HUDEP-2 (cell line): ENCODE results near the gene SMIM45.

Experiments
- DNase-seq, 76 experiments: peaks; one replicate each; lab custom pipeline; 2025; ENCODE audit not compliant: unreplicated experiment in 76 of 76; lab: John Stamatoyannopoulos, UW

Gene SMIM45

DNA sequence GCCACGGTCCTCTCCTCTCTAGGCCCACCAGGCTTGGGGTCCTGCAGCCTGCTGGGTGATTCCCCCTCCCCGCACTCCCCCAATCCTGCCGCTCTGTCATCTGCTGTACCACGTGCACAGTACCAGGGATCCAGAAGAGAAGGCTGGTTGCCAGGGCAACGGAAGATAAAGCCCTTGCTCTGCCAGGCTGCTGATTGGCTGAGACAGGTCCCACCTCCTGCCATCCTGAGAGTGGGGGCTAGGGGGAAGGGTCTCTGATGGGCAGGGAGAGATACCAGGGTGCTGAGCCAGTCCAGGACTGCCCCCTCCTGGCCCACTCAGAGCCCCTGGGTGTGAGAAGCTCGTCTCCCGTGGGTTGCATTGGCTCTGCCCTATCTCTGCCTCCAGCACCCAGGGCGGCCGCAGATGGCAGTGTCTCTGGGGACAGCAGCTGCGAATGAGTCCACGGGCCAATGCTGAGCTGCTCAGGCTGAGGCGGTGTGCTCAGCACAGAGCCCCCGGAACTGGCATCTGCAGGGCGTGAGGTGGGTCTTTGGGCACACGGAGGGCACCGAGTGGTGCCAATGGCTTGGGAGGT lies at the start of gene SMIM45:
Gene SMIM45 (plus strand): TSS at position 253 of the 577 bp plus-strand sequence.
- DNase-seq = peak in 2 of 76 experiments; percentile 7 to 26

DNA sequence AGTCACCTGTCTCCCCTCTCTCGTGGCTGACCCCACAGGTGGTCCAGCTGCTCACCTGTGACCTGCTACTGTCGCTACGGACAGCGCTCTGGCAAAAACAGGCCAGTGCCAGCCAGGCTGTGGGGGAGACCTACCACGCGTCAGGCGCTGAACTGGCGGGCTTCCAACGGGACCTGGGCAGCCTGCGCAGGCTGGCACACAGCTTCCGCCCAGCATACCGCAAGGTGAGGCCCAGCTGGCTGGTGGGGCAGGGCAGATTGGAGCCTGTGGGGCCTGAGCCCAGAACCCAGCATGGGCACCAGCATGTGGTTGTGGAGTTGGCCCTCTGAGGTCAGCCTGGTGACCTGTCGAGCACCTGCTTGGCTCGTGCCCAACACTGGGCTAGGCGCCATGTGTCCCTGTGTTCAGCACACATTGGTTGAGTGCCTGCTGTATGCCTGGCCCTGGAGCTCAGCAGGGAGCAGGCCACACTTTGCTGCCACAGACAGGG lies 49.0 kb upstream of the SMIM45 start:
- DNase-seq = no peak

DNA sequence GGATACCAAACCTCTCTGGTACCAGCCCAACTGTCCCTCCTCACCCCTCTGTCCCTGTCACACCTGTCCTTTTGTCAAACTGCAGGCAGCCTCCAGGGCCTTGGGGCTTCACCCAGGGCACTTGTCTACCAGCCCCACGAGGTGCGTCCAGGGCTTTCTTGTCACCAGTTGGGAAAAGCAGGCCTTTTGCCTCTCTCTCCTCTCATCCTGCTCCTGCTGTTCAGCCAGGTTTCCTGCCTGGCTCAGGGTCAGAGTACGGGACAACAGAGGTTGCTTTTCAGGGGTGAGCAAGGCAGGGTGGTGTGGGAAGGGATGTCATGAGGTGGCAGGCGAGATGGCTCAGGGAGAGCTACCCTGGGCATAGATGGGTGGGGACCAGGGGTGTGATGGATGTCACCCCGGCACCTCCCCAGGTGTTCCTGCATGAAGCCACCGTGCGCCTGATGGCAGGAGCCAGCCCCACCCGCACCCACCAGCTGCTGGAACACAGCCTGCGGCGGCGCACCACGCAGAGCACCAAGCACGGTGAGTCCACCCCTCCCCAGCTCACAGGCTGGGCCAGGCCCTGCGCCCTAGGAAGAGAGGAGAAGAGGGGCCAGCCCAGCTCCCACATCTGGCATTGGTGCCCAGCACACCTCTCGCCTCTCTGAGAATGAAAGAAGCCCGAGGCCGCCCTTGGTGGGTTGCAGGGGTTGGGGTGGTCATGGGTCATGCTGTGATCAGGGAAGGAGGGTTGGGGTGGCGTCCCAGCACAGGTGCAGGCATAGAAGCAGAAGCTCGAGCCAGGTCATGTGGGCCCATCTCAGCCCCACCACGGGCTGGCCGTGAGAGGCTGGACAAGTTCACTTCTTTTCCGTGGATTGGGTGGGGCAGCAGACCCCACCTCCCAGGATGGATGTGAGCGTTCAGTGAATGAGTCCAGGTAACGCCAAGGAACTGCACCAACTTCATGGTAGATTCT lies 47.2 kb upstream of the SMIM45 start:
- no peak for DNase-seq

DNA sequence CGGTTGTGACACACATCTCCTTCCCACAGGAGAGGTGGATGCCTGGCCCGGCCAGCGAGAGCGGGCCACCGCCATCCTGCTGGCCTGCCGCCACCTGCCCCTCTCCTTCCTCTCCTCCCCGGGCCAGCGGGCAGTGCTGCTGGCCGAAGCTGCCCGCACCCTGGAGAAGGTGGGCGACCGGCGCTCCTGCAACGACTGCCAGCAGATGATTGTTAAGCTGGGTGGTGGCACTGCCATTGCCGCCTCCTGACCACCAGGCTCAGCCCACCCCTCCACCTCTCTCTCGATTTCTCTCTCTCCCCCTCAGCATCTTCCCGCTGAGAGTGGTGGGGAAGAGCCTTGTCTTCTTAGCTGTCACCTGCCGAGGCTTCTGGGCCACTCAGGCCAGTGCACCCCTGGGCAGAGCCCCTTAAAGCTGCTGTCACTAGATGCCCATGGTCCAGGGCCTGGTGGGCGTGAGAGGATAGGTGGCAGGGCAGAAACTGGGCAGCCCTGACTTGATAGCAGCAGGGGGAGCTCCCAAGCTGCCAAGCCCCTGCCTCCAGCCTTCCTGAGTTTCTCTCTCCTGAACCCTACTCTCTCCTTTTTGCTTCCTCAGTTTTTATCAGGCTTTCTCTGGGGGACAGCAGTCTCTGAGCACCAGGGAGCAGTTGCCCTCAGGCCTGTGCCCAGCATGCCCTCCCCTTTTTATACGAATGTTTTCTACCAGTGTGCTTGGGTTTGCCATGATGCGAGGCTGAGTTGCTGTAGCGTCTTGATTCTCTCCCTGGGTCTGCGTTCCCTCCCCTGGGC lies 46.3 kb upstream of the SMIM45 start:
- no peak for DNase-seq

DNA sequence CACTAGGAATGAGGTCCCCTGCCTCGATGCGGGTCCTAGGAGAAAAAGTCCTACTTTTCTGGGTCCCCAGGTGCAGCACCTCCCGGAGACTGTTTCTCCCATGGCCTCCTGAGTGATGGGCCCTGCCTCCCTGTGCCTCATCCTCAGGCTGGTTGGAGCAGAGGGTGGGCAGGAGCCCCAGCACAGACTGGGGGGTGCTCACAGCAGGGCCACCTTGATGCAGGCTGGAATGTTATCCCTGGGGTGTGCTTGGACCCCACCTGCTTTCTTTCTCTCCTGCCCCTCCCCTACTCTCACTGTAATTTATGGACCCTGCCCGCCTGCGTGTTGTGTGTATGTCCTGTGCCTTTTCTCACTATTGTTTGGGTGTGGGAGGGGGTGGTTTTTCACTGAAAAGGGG lies 45.1 kb upstream of the SMIM45 start:
- DNase-seq = no peak

DNA sequence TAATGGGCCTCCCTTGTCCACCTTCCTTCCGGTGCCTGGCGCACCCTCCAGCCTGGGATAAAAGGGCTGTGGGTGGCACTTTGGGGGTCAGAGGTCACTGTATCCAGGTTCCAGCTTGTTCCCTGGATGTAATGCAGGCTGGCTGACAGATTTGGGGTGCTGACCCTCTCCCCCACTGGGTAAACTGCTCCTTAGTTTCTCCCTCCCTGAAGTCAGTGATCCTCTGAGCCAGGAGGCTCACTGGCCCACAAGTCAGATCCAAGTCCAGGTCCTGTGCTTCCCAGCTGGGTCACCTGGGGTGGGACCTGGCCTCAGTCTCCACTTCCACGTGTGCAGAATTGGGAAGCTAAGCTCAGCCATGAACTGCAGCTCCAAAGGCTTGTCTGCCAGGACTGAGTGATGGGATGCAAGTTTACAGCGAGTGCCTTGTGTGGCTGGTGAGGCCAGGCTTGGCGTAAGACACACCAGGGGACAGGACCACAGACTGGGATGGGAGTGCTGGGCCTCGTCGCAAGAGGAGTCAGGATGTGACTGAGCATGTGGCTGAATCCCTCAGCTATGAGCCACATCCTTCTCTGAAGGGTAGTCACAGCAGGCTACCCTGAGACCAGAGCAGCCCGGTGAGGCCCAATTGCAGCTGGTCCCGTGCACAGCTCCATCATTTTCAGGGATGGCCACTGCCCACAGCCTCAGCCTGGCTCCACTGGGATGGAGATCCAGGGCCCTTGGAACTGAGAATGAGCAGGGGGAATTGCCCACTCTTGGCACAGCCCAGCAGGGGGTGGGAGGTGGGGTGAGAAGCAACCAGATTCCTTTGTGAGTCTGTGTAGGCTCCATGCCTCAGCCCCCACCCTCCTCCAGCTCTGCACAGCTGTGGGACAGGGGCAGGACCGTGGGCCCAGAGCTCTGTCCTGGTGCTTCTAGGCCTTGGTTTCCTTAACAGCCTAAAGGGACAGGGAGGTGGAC lies 44.2 kb upstream of the SMIM45 start:
- no peak for DNase-seq

DNA sequence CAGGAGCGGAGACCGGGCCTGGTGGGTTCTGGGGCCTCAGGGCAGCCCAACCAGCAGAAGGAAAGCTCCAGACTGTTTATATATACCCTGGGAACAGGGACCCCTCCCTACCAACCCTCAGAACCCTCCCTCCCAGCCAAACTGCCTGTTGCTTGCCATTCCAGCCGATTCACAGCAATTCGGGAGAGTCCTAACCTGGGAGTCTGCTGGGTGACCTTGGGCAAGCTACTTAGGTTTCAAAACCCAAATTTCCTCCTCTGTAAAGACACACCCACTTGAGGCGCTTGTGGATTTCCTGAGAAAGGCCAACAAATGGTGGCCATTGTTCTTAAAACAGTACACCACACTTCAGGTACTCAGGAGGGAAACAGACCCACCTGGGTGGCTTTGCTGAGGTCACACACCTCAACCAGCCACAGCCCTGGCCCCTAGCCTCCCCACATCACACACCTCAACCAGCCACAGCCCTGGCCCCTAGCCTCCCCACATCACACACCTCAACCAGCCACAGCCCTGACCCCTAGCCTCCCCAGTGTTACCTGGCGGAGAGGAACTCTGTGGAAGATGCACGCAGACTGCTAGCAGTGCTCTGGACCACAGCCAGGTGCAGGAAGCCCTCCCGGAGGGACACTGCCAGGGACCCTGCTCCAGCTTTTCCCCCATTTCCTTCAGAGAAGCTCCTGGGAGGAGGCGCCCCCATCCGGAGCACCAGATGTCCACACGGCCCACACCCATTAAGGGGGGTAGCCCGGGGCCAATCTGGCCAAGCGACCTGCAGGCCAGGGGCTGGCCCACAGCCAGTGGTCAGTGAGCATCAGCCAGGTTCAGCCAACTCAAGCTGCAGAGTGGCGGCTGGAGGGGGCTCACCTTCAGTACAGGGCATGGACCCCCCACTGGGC lies 43.3 kb upstream of the SMIM45 start:
- DNase-seq = no peak

DNA sequence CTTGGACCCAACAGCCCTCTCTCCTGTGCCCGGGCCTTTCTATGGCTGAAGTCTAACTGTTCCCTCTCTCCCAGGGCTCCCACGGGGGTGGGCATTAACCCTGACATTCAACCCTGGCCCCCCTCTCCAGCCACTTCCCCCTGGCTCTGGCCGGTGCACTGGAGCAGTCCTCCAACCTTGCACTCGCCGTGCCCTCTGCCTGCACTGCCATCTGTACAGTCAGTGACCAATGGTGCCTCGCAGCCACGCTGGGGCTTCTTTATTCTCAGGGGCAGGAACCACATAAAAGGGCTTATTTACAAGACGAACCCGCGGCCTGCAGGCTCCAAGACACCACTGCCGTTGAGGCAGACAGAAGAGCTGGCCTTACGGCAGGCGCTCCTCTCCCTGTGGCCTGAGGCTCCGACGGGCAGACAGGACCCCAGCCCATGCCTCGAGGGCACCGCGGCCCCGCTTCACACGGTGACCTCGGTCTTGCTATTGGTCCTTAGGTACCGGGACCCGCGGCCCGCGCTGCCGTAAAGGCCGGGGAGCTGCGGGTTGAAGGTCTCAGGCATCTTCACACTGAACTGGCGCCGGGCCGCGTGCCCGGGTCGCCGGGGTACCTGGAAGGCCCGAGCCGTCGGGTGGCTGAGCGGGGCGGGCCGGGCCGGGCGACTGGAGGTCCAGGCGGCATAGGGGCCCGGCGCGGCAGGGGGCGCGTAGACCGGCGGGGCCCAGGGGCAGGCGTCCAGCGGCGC lies 42.5 kb upstream of the SMIM45 start:
- no peak for DNase-seq

DNA sequence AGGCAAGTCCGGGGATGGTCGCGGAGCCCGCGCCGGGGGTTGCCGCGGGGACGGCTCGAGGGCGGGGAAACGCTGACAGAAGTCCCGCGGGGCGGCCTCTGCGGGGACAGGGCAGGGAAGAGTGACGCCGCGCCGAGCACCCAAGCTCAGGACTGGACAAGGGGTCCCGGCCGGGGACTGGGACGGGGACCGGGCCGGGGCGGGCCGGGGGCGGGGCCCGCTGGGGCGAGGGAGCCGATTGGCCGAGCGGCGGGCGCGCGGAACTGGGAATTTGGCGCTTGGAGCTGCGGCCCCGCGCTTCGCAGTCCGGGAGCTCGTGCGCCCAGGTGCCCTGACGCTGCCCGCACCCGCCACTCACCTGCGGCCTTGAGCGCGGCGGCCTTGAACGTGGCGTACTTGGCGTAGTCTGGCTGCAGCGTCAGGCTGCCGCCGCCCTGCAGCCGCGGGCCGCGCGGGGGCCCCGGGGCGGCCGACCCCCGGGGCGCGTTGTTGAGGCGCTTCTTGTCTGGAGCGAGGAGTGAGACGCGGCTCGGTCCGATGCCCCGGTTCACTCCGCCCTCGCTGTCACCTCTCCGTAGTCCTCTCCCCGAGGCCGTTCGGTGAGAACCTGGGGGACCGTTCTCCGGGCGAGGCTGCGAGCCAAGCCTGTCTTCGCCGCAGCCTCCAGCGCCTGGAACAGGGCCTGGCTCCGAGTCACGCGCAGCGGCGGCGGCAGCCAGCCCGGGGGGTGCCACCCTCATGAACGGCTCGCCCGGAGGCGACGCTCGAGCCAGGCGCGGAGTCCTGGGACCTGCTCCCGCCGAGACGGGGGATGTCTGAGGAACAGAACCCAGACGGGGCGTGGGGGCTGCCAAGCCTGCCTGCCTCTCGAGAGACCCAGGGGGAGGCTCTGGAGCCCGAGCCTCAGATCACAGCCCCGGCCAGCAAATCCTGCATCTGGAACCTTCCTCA lies 41.6 kb upstream of the SMIM45 start:
- peak in 36 of 76 experiments; percentile 6 to 55 (median 29) for DNase-seq

DNA sequence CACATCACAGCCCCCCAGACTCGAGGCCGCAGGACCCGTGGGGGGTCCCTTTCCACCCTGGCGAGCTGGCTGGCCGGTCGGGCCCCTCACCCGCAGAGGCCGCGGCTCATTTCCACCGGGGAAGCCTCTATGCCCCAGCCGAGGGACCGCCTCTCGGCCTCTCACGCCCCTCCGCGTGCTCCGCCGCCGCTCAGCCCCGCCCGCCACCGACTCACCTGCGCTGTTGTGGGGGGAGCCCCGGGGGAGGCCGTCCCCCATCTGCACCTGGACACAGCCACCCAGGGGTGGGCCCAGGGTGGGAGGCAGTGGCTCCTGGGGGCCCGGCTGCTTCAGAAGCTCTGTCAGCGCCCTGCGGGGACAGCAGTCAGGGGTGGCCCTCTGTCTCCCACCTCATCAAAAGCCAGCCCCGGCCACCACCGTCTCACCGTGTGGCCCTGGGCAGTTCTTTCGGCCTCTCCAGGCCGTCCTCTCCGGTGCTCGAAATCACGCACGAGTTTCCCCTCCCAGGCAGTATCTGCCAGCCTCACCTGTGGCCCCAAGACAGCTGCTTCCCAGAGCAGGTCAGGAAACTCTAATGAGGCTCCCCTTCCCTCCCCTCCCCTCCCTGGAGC lies 40.8 kb upstream of the SMIM45 start:
- DNase-seq = no peak

DNA sequence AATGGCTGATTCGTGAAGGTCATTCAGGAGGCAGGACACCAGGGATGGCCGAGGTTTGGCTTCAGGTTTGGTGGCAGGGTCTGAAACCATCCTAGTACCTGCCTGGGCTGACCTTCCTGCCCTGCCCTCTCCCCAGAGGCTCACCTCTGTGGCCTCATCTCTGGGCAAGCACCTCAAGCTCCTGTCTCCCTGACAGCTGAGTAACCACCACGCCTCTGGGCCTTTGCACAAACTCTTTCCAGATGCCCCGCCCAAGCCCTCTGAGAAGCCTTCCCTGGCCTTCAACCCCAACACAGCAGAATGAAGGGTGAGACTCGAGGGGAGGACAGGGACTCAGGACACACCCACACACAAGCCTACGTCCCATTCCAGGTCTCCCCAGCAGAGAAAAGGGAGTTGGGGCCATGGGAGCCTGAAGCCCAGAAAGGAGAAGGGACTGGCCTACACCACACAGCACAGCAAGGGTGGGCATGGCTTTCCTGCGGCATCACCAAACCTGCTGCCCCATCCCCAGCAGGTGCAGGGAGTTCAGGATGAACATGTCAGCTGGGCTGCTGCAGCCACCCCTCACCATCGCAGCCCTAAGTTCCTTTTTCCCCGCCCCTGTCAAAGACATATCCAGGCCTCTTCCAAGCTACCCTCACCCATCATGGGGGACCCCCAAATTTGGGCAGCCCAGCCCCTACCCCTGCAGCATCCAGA lies 39.5 kb upstream of the SMIM45 start:
- DNase-seq = peak in 1 of 76 experiments; percentile 23

DNA sequence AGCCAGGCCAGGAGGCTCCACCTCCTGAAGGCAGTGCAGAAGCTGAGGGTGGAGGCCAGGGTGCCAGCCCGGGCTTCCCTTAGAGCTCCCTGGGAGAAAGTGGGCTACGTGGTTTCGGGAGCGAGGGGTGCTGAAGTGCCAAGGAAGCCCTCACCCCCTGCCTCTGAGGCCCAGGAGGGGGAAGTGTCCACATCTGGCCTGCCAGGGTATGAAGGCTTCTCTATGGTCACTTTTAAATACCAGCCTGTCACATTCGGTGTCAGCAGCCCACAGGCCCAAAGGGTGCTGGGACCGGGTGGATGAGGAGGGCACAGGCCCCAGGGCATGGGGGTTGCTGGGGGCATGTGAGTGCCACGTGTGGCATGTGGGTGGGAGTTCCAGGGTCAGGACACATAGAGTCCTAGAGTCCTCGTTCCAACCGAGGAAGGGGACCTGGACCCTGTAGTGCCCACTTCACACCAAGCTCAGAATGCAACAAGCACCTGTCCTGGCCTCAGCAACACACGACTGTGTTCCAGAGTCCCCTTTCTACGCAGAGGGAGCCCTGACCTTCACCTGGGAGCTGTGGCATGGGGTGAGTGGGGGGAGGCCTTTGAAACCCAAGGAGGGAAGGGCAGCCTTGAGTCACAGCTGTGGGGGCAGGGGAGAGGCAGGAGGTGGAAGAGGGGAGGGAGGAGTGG lies 38.8 kb upstream of the SMIM45 start:
- no peak for DNase-seq

DNA sequence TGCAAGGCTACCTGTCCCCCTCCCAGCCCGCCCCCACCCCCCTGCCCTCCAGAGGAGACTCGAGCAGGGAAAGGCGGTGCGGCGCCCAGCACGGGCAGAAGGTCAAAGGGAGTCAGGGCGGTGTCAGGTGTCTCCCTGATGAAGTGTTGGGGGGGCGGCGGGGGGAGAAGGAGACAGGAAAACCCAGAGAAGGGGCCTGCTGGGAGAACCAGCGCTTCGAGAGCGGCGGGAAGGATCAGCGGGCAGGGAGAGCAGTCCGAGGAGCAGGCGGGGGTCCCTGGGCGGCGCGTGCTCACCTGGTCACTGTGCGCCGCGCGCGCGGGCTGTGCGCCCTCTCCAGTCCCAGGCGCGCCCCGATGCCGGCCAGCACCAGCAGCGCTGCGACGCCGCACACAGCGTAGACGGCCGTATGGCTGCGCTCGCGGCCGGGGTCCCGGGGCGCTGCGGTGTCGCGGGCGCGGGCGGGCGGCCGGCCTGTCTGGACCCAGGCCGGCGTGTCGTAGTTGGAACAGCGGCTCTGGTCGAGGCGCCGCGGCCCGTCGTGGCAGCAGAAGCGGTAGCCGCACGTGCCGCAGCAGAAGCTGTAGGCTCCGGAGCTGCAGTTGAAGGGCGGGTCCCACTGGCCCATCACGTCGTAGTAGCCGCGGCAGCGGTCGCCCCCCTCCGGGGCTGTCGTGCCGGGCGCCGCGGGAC lies 38.0 kb upstream of the SMIM45 start:
- no peak for DNase-seq

DNA sequence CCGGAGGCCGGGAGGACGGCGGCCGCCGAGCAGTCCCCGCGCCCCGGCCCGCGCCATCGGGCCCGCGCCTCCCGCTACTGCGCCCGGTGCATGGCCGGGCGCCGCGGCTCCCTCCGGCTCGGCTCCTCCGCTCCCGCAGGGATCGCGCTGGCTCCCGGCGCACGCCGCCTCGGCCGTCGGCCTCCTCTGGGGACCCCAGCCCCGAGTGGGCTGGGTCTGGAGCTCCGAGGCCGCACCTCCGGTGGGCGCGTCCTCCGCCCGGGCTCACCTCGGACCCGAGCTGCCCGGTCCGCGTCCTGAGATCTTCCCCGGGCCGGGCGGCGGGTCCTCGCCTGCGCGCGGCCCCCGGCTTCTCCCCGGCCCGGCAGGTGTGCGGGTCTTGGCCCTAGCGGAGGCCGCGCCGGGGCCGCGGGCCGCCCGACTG lies 37.3 kb upstream of the SMIM45 start:
- no peak for DNase-seq
